Epithelial cell of esophagus (primary cell): Measurements from ENCODE around the gene TEK.
"Not testable (repeated sequence)": the region's sequence is repeated elsewhere in the genome, so short reads cannot be mapped to it uniquely, and the experiment has no call there.

Source experiments
- DNase-seq: peaks from one replicate; pipeline ENCODE4 v3.0.0; 2010; ENCODE audit warnings: low read depth
- H3K4me3 ChIP-seq: 2 replicates; pipeline ENCODE4 v1.5.1; 2011; ENCODE audit warnings: mild to moderate bottlenecking, low read length, control low read depth
- TF ChIP-seq, protein P1 (sequence below): IDR thresholded peaks from 2 replicates; pipeline ENCODE4 v1.5.1; 2011; ENCODE audit warnings: low read depth, mild to moderate bottlenecking, low read length, control low read depth, inconsistent platforms; ENCODE audit not compliant: insufficient read depth; ENCODE audit errors: missing control alignments

The TEK gene

GRCh38 chr9:27086818-27087680, 22.0 kb upstream of the TEK start:
- TF ChIP-seq, protein P1, sequence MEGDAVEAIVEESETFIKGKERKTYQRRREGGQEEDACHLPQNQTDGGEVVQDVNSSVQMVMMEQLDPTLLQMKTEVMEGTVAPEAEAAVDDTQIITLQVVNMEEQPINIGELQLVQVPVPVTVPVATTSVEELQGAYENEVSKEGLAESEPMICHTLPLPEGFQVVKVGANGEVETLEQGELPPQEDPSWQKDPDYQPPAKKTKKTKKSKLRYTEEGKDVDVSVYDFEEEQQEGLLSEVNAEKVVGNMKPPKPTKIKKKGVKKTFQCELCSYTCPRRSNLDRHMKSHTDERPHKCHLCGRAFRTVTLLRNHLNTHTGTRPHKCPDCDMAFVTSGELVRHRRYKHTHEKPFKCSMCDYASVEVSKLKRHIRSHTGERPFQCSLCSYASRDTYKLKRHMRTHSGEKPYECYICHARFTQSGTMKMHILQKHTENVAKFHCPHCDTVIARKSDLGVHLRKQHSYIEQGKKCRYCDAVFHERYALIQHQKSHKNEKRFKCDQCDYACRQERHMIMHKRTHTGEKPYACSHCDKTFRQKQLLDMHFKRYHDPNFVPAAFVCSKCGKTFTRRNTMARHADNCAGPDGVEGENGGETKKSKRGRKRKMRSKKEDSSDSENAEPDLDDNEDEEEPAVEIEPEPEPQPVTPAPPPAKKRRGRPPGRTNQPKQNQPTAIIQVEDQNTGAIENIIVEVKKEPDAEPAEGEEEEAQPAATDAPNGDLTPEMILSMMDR: no peak
- DNase-seq: no peak
- no peak overlapping the region for H3K4me3 ChIP-seq

DNA sequence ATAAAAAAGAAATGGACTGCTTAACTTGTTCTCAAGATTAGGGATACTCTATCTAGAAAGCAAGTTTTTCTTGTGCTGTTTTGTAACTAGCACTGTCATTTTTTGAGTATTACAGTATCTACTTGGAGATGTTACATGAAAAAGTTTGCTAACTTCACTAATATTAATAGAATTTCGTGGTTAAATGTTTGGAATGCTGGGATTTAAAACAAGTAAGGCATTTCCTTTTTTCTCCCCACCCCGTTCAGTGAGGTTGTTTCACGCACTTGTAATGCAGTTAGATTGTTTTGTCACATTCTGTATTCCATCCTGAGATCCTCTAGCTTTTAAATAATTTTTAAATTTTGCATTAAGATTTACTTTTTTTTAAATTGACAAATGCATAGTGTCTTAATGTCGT, 20.0 kb upstream of the TEK start:
- no peak for DNase-seq
- TF ChIP-seq, protein P1: no peak
- no peak overlapping the region for H3K4me3 ChIP-seq

DNA sequence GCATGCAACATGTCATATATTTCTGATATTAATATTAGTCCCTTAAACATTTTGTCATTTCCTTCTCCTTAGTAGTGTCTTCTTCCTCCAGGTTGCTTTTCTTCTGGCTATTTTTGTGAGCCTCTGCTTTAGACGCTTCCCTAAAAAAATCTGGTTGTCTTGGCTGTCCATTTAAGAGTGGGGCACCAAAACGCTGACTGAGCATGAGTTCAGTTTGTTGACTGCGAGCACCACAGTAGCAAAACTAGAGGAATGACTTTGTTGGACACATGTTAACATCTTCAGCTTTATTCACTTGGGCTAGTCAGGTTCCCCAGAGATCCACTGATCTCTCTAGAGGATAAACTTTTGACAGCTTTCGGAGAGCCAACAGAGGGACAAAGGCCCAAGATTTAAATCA, 19.3 kb upstream of the TEK start:
- no peak overlapping the region for H3K4me3 ChIP-seq
- no peak for DNase-seq
- TF ChIP-seq, protein P1: no peak

DNA sequence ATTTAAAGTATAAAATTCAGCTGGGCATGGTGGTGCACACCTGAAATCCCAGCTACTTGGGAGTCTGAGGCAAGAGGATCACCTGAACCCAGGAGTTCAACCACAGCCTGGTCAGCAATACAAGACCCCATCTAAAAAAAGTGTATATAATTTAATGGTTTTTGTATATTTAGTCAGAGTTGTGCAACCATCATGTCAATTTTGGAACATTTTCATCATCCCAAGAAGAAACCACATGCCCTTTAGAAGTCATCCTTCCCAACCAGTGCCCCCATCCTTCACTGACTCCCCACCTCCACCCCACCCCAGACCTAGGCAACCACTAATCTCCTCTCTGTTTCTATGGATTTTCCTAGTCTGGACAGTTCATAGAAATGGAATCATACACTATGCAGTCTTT, 18.8 kb upstream of the TEK start:
- DNase-seq: no peak
- no peak overlapping the region for H3K4me3 ChIP-seq
- TF ChIP-seq, protein P1: no peak

- no peak overlapping the region for H3K4me3 ChIP-seq
- TF ChIP-seq, protein P1: no peak
- no peak for DNase-seq
These were observed 18.3 kb upstream of the TEK start for GRCh38 chr9:27090711-27091110.

DNA sequence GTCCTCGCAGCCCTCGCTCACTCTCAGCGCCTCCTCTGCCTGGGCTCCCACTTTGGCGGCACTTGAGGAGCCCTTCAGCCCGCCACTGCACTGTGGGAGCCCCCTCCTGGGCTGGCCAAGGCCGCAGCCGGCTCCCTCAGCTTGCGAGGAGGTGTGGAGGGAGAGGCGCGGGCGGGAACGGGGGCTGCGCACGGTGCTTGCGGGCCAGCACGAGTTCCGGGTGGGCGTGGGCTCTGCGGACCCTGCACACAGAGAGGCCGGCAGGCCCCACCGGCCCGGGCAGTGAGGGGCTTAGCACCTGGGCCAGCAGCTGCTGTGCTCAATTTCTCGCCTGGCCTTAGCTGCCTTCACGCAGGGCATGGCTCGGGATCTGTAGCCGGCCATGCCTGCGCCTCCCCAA, 16.5 kb upstream of the TEK start:
- not testable (repeated sequence) for H3K4me3 ChIP-seq, DNase-seq

DNA sequence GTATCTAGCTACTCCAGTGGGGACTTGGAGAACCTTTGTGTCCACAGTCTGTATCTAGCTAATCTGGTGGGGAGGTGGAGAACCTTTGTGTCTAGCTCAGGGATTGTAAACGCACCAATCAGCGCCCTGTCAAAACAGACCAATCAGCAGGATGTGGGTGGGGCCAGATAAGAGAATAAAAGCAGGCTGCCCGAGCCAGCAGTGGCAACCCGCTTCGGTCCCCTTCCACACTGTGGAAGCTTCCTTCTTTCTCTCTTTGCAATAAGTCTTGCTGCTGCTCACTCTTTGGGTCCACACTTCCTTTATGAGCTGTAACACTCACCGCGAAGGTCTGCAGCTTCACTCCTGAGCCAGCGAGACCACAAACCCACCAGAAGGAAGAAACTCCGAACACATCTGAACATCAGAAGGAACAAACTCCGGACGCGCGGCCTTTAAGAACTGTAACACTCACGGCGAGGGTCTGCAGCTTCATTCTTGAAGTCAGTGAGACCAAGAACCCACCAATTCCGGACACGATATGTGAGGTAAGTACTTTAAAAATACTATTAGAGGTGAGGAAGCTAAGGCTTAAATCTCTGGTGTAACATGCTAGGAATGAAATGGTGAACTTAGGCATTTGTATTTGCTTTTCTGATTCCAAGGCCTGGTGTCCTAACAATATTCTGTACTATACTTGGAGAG, 15.5 kb upstream of the TEK start:
- DNase-seq, H3K4me3 ChIP-seq: not testable (repeated sequence)
